Mesendoderm (in vitro differentiated cells): Measurements from ENCODE around the gene HBQ1.
"Not testable (repeated sequence)": the region's sequence is repeated elsewhere in the genome, so short reads cannot be mapped to it uniquely, and the experiment has no call there.

ENCODE experiments used
- DNase-seq: peaks from one replicate; pipeline ENCODE4 v3.0.0; 2013
- H2AK5ac ChIP-seq: 2 replicates; pipeline ENCODE4 v1.6.1; 2013; ENCODE audit warnings: low read length, inconsistent platforms
- H2BK120ac ChIP-seq: 2 replicates; pipeline ENCODE4 v1.6.1; 2013; ENCODE audit warnings: low read depth, mild to moderate bottlenecking, low read length, moderate library complexity, mixed read lengths
- H2BK15ac ChIP-seq: replicated peaks from 2 replicates; pipeline ENCODE4 v1.6.1; 2013; ENCODE audit warnings: low read depth, mild to moderate bottlenecking, moderate library complexity
- H2BK5ac ChIP-seq: 2 replicates; pipeline ENCODE4 v1.6.1; 2013; ENCODE audit warnings: low read length, inconsistent platforms
- H3K18ac ChIP-seq: 2 replicates; pipeline ENCODE4 v1.6.1; 2013; ENCODE audit warnings: mild to moderate bottlenecking, low read length, mixed read lengths
- H3K23ac ChIP-seq: one replicate; pipeline ENCODE4 v1.6.1; 2013; ENCODE audit warnings: low read length
- H3K27ac ChIP-seq: 2 replicates; pipeline ENCODE4 v1.5.1; 2013; ENCODE audit warnings: low read depth, mild to moderate bottlenecking, inconsistent platforms, low read length, moderate library complexity
- H3K27me3 ChIP-seq: 2 replicates; pipeline ENCODE4 v1.6.1; 2013; ENCODE audit warnings: low read length, control low read depth, mild to moderate bottlenecking, inconsistent platforms; ENCODE audit not compliant: insufficient read depth, poor library complexity
- H3K36me3 ChIP-seq: 2 replicates; pipeline ENCODE4 v1.6.1; 2013; ENCODE audit warnings: low read length, inconsistent platforms; ENCODE audit not compliant: control insufficient read depth, insufficient read depth
- H3K4ac ChIP-seq: one replicate; pipeline ENCODE4 v1.6.1; 2013; ENCODE audit warnings: low read depth, mild to moderate bottlenecking, low read length, moderate library complexity
- H3K4me1 ChIP-seq: 2 replicates; pipeline ENCODE4 v1.6.1; 2013; ENCODE audit warnings: low read depth, low read length, inconsistent platforms; ENCODE audit not compliant: control insufficient read depth
- H3K4me2 ChIP-seq: 2 replicates; pipeline ENCODE4 v1.6.1; 2013; ENCODE audit warnings: low read length
- H3K4me3 ChIP-seq: 2 replicates; pipeline ENCODE4 v1.5.1; 2013; ENCODE audit warnings: mild to moderate bottlenecking, low read length
- H3K56ac ChIP-seq: one replicate; pipeline ENCODE4 v1.6.1; 2013; ENCODE audit warnings: low read length
- H3K79me1 ChIP-seq: 2 replicates; pipeline ENCODE4 v1.6.1; 2013; ENCODE audit warnings: low read length, inconsistent platforms
- H3K79me2 ChIP-seq: 2 replicates; pipeline ENCODE4 v1.6.1; 2013; ENCODE audit warnings: mild to moderate bottlenecking, low read length; ENCODE audit not compliant: control insufficient read depth, insufficient read depth
- H3K9ac ChIP-seq: 2 replicates; pipeline ENCODE4 v1.6.1; 2013; ENCODE audit warnings: low read length, inconsistent platforms
- H4K5ac ChIP-seq: one replicate; pipeline ENCODE4 v1.6.1; 2013; ENCODE audit warnings: low read length
- H4K8ac ChIP-seq: one replicate; pipeline ENCODE4 v1.6.1; 2013; ENCODE audit warnings: low read depth, mild to moderate bottlenecking, control low read depth, low read length, moderate library complexity
- WGBS: extraction: QIAGEN DNeasy Blood & Tissue Kit; methylation state at CpG from one replicate; pipeline ENCODE4 v1.1.7; 2013; ENCODE audit warnings: low lambda C conversion rate, missing lambda C conversion rate; ENCODE audit not compliant: insufficient coverage; ENCODE audit errors: extremely low coverage; 5-methylcytosine and 5-hydroxymethylcytosine counted together

The HBQ1 gene

DNA sequence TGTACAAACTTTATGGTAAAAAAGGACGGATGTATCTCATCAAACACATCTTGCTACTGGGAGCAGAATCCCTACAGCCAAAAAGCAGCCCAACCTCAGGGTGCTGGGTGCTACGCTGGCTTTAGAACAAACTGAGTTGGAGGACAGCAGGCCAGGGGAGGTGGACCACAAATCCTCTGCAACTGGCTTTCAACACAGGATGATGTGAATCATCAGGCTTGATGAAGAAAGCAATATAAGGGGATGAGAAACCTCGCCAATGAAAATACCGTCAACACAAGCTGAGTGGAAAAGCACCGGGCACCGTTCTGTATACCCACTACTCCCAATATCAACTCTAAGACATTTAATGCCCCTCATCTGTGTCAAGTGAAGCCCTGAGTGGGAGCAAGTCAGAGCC lies 14.3 kb downstream of the HBQ1 start:
- Histone ChIP-seq H3K9ac (no peak overlapping the region), H3K56ac (no peak overlapping the region), H3K4me1 (no peaks in the 10 kb centered on the region), H3K79me1 (peaks cover 14% of the 10 kb centered on the region), H3K27ac (no peak overlapping the region), H3K27me3 (no peaks in the 10 kb centered on the region), H3K36me3 (peaks cover 36% of the 10 kb centered on the region), H3K4me2 (no peak overlapping the region), H2AK5ac (no peak overlapping the region), H3K79me2 (no peaks in the 10 kb centered on the region), H2BK15ac (no peak overlapping the region), H3K23ac (no peak overlapping the region), H2BK5ac (no peak overlapping the region), H4K8ac (no peak overlapping the region), H4K5ac (no peak overlapping the region), H3K4ac (no peak overlapping the region), H3K4me3 (no peak overlapping the region), H2BK120ac (no peak overlapping the region), H3K18ac (no peak overlapping the region)
- no peak for DNase-seq
- WGBS, result no CpG with 5 or more reads among the region's 6 CpGs

DNA sequence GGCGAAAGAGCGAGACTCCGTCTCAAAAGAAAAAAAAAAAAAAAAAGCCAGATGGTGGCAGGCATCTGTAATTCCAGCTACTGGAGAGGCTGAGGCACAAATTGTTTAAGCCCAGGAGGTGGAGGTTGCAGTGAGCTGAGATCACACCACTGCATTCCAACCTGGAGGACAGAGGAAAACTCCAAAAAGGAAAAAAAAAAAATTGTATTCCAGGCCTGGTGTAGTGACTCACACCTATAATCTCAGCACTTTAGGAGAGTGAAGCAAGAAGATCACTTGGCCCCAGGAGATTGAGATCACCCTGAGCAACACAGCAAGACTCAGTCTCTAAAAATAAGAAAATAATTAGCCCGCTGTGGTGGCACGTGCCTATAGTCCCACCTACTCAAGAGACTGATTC lies 20.1 kb downstream of the HBQ1 start:
- no peak overlapping the region for H3K4me2 ChIP-seq
- H4K5ac ChIP-seq, result no peak overlapping the region
- H3K79me1 ChIP-seq, result peaks cover 9% of the 10 kb centered on the region
- no peak overlapping the region for H2BK5ac ChIP-seq
- H3K79me2 ChIP-seq, result peaks cover 2% of the 10 kb centered on the region
- no peak overlapping the region for H3K9ac ChIP-seq
- no peak overlapping the region for H3K4me3 ChIP-seq
- WGBS, result no CpG with 5 or more reads among the region's 5 CpGs
- DNase-seq, result peak; percentile 74
- peaks cover 26% of the 10 kb centered on the region for H3K36me3 ChIP-seq
- H2AK5ac ChIP-seq, result no peak overlapping the region
- H3K23ac ChIP-seq, result no peak overlapping the region
- no peak overlapping the region for H3K18ac ChIP-seq
- H3K27me3 ChIP-seq, result no peaks in the 10 kb centered on the region
- H3K56ac ChIP-seq, result no peak overlapping the region
- no peak overlapping the region for H3K27ac ChIP-seq
- no peak overlapping the region for H2BK120ac ChIP-seq
- H2BK15ac ChIP-seq, result no peak overlapping the region
- peak overlapping the region; percentile 17 for H4K8ac ChIP-seq
- no peak overlapping the region for H3K4ac ChIP-seq
- H3K4me1 ChIP-seq, result no peaks in the 10 kb centered on the region

DNA sequence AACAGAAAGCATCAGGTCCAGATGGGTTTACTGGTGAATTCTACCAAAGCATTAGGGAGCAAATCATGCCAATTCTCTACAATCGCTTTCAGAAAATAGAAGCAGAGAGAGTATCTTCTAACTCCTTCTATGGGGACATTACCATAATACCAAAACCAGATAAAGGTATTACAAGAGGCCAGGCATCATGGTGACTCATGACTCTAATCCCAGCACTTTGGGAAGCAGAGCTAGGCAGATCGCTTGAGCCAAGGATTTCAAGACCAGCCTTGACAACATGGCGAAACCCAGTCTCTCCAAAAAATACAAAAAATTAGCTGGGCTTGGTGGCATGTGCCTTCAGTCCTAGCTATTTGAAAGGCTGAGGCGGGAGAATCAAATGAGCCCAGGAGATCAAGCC lies 23.0 kb downstream of the HBQ1 start:
- Histone ChIP-seq H4K5ac (no peak overlapping the region), H3K4ac (no peak overlapping the region), H3K27me3 (no peaks in the 10 kb centered on the region), H2BK120ac (no peak overlapping the region), H3K4me2 (no peak overlapping the region), H2BK15ac (no peak overlapping the region), H3K18ac (no peak overlapping the region), H3K56ac (no peak overlapping the region), H3K79me1 (peaks cover 10% of the 10 kb centered on the region), H3K9ac (no peak overlapping the region), H2AK5ac (no peak overlapping the region), H4K8ac (no peak overlapping the region), H3K4me1 (no peaks in the 10 kb centered on the region), H3K79me2 (peaks cover 2% of the 10 kb centered on the region), H3K36me3 (peaks cover 28% of the 10 kb centered on the region), H3K23ac (no peak overlapping the region), H2BK5ac (no peak overlapping the region), H3K27ac (no peak overlapping the region), H3K4me3 (no peak overlapping the region)
- DNase-seq, result no peak
- no CpG with 5 or more reads among the region's 4 CpGs for WGBS

DNA sequence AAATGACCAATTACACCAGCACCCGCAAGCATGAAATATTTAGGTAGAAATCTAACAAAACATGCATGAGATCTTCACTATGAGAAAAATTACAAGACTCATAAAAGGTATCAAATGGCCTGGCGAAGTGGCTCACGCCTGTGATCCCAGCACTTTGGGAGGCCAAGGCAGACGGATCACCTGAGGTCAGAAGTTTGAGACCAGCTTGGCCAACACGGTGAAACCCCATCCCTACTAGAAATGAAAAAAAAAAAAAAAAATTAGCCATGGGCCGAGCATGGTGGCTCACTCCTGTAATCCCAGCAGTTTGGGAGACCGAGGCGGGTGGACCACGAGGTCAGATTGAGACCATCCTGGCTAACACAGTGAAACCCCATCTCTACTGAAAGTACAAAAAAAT lies 23.8 kb downstream of the HBQ1 start:
- not testable (repeated sequence) for H3K4me2 ChIP-seq, H2AK5ac ChIP-seq, H2BK120ac ChIP-seq, H3K18ac ChIP-seq, H3K79me1 ChIP-seq, H2BK15ac ChIP-seq, H3K4ac ChIP-seq, H2BK5ac ChIP-seq, H3K27ac ChIP-seq, H4K5ac ChIP-seq, H3K9ac ChIP-seq, H3K23ac ChIP-seq, H3K79me2 ChIP-seq, DNase-seq, H3K56ac ChIP-seq, H3K27me3 ChIP-seq, H3K4me3 ChIP-seq, H4K8ac ChIP-seq, H3K4me1 ChIP-seq
- peaks cover 24% of the 10 kb centered on the region for H3K36me3 ChIP-seq
- WGBS, result no CpG with 5 or more reads among the region's 9 CpGs

DNA sequence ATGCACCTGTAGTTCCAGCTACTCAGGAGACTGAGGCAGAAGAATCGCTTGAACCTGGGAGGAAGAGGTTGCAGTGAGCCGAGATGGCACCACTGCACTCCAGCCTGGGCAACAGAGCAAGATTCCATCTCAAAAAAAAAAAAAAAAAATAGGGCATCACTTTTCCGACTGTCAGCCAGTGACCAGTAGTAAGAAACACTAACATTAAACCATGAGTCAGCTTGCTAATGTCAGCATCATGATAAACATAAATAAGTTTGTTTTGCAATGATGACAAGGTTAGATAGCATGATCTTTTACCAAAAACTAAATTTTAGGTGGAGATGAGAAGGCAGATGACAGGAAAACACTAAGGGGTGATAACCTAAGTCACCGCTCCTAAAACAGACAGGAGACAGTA lies 29.1 kb downstream of the HBQ1 start:
- H3K4ac ChIP-seq, H3K23ac ChIP-seq, H3K4me3 ChIP-seq, H2BK120ac ChIP-seq, H2AK5ac ChIP-seq, DNase-seq, H3K27ac ChIP-seq, H3K9ac ChIP-seq, H2BK15ac ChIP-seq, H4K8ac ChIP-seq, H3K27me3 ChIP-seq, H3K18ac ChIP-seq, H3K56ac ChIP-seq, H3K4me2 ChIP-seq, H2BK5ac ChIP-seq, H3K4me1 ChIP-seq, H4K5ac ChIP-seq: not testable (repeated sequence)
- Histone ChIP-seq H3K79me2 (peaks cover 25% of the 10 kb centered on the region), H3K79me1 (peaks cover 15% of the 10 kb centered on the region), H3K36me3 (peaks cover 18% of the 10 kb centered on the region)
- no CpG with 5 or more reads among the region's 4 CpGs for WGBS

DNA sequence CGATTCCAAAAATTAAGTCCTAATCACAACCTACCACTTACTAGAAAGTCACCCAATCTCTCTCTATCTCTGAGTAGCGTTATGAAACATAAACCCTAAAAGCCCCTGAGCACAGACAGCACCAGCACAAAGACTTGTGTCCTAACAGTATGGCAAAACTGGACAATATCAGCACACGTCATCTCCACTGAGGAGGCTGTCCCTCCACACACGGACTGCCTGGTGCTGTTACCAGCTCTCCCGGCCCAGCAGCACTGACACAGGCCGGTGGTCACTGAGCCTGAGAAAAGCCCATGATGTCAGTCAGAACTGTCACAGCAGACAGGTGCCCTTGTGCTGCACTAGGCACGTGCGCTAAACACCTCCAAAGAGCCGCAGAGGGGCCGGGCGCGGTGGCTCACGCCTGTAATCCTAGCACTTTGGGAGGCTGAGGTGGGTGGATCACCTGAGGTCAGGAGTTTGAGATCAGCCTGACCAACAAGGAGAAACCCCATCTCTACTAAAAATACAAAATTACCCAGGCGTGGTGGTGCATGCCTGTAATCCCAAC lies 31.4 kb downstream of the HBQ1 start:
- not testable (repeated sequence) for H3K4me1 ChIP-seq, H2BK5ac ChIP-seq, H3K9ac ChIP-seq, H3K36me3 ChIP-seq, H2BK15ac ChIP-seq, H4K5ac ChIP-seq, H4K8ac ChIP-seq, H3K4me2 ChIP-seq, H2BK120ac ChIP-seq, H3K4ac ChIP-seq, H3K27ac ChIP-seq, H3K18ac ChIP-seq, H3K79me1 ChIP-seq, H3K4me3 ChIP-seq, H3K27me3 ChIP-seq, H2AK5ac ChIP-seq, H3K56ac ChIP-seq, DNase-seq, H3K23ac ChIP-seq
- no CpG with 5 or more reads among the region's 14 CpGs for WGBS
- peaks cover 27% of the 10 kb centered on the region for H3K79me2 ChIP-seq
